ENCODE results near the gene ZNF470.

Gene ZNF470

DNA sequence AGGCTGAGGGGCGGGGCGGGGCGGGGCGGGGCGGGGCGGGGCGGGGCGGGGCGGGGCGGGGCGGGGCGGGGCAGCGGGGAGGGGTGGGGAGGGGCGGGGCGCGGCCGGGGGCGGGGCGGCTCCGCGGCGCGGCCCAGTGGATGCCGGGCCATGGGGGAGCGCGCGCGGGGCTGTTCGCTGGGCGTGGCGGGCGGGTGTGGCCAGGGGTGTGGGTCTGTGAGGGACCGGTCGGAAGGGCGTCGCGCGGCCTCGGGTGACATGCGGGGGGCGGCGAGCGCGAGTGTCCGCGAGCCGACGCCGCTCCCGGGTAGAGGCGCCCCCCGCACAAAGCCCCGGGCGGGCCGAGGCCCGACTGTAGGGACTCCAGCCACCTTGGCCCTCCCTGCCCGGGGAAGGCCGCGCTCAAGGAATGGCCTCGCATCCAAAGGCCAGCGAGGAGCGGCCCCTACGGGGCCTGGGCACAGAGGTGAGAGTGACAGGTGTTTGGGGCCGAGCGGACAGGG is 28.5 kb upstream of the ZNF470 start, which contains the start of gene ZFP28 (continued):
- TF ChIP-seq, protein P1, sequence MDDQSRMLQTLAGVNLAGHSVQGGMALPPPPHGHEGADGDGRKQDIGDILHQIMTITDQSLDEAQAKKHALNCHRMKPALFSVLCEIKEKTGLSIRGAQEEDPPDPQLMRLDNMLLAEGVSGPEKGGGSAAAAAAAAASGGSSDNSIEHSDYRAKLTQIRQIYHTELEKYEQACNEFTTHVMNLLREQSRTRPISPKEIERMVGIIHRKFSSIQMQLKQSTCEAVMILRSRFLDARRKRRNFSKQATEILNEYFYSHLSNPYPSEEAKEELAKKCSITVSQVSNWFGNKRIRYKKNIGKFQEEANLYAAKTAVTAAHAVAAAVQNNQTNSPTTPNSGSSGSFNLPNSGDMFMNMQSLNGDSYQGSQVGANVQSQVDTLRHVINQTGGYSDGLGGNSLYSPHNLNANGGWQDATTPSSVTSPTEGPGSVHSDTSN (CRISPR knock-in tag; IDR thresholded peaks at IDR 0.05): 0 out of 2 replicates have a peak, but pooled peaks have one; percentile 13
- TF ChIP-seq ZSCAN30 (tag by site-specific recombination; IDR thresholded peaks at IDR 0.05) (peak; percentile 70; the same call in 1 of the 2 replicates), SETDB1 (IDR thresholded peaks at IDR 0.05; ENCODE audit: insufficient read length, low read length) (no peak), ZNF350 (tag by site-specific recombination; IDR thresholded peaks at IDR 0.05) (peak; percentile 14; the same call in 1 of the 2 replicates), ZNF747 (tag by site-specific recombination; IDR thresholded peaks at IDR 0.05) (no peak), ZNF341 (tag by site-specific recombination; IDR thresholded peaks at IDR 0.05; ENCODE audit: low read depth) (peak; percentile 20; the same call in 1 of the 2 replicates), ZBTB8A (tag by site-specific recombination; IDR thresholded peaks at IDR 0.05) (peak; percentile 52; the same call in 1 of the 2 replicates)
- TF ChIP-seq, protein P2, sequence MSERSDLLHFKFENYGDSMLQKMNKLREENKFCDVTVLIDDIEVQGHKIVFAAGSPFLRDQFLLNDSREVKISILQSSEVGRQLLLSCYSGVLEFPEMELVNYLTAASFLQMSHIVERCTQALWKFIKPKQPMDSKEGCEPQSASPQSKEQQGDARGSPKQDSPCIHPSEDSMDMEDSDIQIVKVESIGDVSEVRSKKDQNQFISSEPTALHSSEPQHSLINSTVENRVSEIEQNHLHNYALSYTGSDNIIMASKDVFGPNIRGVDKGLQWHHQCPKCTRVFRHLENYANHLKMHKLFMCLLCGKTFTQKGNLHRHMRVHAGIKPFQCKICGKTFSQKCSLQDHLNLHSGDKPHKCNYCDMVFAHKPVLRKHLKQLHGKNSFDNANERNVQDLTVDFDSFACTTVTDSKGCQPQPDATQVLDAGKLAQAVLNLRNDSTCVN (tag by site-specific recombination; optimal IDR thresholded peaks at IDR 0.05): peak; percentile 69
- TF ChIP-seq, protein P3, sequence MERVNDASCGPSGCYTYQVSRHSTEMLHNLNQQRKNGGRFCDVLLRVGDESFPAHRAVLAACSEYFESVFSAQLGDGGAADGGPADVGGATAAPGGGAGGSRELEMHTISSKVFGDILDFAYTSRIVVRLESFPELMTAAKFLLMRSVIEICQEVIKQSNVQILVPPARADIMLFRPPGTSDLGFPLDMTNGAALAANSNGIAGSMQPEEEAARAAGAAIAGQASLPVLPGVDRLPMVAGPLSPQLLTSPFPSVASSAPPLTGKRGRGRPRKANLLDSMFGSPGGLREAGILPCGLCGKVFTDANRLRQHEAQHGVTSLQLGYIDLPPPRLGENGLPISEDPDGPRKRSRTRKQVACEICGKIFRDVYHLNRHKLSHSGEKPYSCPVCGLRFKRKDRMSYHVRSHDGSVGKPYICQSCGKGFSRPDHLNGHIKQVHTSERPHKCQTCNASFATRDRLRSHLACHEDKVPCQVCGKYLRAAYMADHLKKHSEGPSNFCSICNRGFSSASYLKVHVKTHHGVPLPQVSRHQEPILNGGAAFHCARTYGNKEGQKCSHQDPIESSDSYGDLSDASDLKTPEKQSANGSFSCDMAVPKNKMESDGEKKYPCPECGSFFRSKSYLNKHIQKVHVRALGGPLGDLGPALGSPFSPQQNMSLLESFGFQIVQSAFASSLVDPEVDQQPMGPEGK (tag by site-specific recombination; IDR thresholded peaks at IDR 0.05): 0 out of 2 replicates have a peak, but pooled peaks have one; percentile 33
- TF ChIP-seq, protein P4, sequence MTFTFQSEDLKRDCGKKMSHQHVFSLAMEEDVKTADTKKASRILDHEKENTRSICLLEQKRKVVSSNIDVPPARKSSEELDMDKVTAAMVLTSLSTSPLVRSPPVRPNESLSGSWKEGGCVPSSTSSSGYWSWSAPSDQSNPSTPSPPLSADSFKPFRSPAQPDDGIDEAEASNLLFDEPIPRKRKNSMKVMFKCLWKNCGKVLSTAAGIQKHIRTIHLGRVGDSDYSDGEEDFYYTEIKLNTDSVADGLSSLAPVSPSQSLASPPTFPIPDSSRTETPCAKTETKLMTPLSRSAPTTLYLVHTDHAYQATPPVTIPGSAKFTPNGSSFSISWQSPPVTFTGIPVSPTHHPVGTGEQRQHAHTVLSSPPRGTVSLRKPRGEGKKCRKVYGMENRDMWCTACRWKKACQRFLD (tag by site-specific recombination; IDR thresholded peaks at IDR 0.05): no peak

DNA sequence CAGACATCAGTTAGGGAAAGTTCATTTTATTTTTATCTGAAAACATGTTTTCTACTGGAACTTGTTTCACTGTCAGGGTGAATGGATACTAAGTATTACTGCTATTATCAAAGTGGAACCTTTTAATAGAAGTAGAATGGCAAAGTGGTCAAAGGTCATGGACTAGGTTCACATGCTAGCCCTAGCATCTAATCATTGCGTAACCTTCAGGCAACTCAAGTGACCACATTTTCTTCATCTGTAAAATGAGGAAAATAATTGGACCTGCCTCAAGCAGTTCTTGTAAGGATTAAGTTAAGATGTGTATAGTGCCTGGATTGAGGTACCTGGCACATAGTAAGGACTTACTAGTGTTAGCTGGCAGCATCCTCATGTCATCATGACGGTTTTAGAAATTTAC is 23.5 kb upstream of the ZNF470 start:
- ChIA-PET POLR2A (no interaction called here), CTCF (no interaction called here)
- TF ChIP-seq TCF7L2 (IDR thresholded peaks at IDR 0.05; ENCODE audit: borderline replicate concordance, low read depth, low read length) (no peak), ZNF624 (tag by site-specific recombination; IDR thresholded peaks at IDR 0.05) (no peak), ZNF48 (tag by site-specific recombination; IDR thresholded peaks at IDR 0.05) (no peak), ZNF350 (tag by site-specific recombination; IDR thresholded peaks at IDR 0.05) (no peak), ZNF140 (tag by site-specific recombination; IDR thresholded peaks at IDR 0.05) (no peak), ZNF701 (tag by site-specific recombination; IDR thresholded peaks at IDR 0.05) (no peak), SP7 (tag by site-specific recombination; IDR thresholded peaks at IDR 0.05) (no peak), ZNF768 (tag by site-specific recombination; IDR thresholded peaks at IDR 0.05) (no peak), IKZF3 (tag by site-specific recombination; IDR thresholded peaks at IDR 0.05) (no peak), ZNF37A (tag by site-specific recombination; IDR thresholded peaks at IDR 0.05) (no peak), ZNF501 (tag by site-specific recombination; IDR thresholded peaks at IDR 0.05) (no peak)
- TF ChIP-seq, protein P5, sequence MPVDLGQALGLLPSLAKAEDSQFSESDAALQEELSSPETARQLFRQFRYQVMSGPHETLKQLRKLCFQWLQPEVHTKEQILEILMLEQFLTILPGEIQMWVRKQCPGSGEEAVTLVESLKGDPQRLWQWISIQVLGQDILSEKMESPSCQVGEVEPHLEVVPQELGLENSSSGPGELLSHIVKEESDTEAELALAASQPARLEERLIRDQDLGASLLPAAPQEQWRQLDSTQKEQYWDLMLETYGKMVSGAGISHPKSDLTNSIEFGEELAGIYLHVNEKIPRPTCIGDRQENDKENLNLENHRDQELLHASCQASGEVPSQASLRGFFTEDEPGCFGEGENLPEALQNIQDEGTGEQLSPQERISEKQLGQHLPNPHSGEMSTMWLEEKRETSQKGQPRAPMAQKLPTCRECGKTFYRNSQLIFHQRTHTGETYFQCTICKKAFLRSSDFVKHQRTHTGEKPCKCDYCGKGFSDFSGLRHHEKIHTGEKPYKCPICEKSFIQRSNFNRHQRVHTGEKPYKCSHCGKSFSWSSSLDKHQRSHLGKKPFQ (tag by site-specific recombination; IDR thresholded peaks at IDR 0.05): no peak
- TF ChIP-seq, protein P6, sequence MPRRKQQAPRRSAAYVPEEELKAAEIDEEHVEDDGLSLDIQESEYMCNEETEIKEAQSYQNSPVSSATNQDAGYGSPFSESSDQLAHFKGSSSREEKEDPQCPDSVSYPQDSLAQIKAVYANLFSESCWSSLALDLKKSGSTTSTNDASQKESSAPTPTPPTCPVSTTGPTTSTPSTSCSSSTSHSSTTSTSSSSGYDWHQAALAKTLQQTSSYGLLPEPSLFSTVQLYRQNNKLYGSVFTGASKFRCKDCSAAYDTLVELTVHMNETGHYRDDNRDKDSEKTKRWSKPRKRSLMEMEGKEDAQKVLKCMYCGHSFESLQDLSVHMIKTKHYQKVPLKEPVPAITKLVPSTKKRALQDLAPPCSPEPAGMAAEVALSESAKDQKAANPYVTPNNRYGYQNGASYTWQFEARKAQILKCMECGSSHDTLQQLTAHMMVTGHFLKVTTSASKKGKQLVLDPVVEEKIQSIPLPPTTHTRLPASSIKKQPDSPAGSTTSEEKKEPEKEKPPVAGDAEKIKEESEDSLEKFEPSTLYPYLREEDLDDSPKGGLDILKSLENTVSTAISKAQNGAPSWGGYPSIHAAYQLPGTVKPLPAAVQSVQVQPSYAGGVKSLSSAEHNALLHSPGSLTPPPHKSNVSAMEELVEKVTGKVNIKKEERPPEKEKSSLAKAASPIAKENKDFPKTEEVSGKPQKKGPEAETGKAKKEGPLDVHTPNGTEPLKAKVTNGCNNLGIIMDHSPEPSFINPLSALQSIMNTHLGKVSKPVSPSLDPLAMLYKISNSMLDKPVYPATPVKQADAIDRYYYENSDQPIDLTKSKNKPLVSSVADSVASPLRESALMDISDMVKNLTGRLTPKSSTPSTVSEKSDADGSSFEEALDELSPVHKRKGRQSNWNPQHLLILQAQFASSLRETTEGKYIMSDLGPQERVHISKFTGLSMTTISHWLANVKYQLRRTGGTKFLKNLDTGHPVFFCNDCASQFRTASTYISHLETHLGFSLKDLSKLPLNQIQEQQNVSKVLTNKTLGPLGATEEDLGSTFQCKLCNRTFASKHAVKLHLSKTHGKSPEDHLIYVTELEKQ (tag by site-specific recombination; IDR thresholded peaks at IDR 0.05; ENCODE audit: borderline replicate concordance): no peak
- TF ChIP-seq, protein P7, sequence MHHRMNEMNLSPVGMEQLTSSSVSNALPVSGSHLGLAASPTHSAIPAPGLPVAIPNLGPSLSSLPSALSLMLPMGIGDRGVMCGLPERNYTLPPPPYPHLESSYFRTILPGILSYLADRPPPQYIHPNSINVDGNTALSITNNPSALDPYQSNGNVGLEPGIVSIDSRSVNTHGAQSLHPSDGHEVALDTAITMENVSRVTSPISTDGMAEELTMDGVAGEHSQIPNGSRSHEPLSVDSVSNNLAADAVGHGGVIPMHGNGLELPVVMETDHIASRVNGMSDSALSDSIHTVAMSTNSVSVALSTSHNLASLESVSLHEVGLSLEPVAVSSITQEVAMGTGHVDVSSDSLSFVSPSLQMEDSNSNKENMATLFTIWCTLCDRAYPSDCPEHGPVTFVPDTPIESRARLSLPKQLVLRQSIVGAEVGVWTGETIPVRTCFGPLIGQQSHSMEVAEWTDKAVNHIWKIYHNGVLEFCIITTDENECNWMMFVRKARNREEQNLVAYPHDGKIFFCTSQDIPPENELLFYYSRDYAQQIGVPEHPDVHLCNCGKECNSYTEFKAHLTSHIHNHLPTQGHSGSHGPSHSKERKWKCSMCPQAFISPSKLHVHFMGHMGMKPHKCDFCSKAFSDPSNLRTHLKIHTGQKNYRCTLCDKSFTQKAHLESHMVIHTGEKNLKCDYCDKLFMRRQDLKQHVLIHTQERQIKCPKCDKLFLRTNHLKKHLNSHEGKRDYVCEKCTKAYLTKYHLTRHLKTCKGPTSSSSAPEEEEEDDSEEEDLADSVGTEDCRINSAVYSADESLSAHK (tag by site-specific recombination; IDR thresholded peaks at IDR 0.05): no peak

More for the DNA sequence above, 23.5 kb upstream of the ZNF470 start:
- Histone ChIP-seq H3K36me3 (ENCODE audit: control insufficient read depth in 2 of 2, insufficient read depth in 1 of 2, low read length in 2 of 2) (peaks cover 27 to 84% of the 10 kb centered on the region in 2 experiments), H3K27ac (ENCODE audit: extremely low read depth, low read depth, low read length) (no peak overlapping the region), H3K9me3 (ENCODE audit: control insufficient read depth, insufficient read depth, low read depth, low read length) (peaks cover 5% of the 10 kb centered on the region), H3K4me1 (ENCODE audit: control insufficient read depth, insufficient read depth, low read length) (0 out of 2 replicates have a peak, but pooled peaks cover 4% of the 10 kb centered on the region), H3K4me3 (ENCODE audit: low read depth, low read length) (no peak overlapping the region)

Data from HEK293 (cell line).